OCI-LY7 (cell line): Measurements from ENCODE around the gene ICAM1. TPM values are rescaled to one million over a fixed set of nuclear protein-coding genes. Genes with fewer than 3 reads are reported as not detected.
A peak's percentile ranks its signal among the peaks of the same experiment; 100 is the strongest.

Source experiments
- BruUV-seq: library from RNA; stranded (reverse); fragments of 400-500 nt; replicated peaks from 2 replicates; lab custom pipeline; 2021; lab: Mats Ljungman, UMichigan
- CTCF ChIA-PET: fragments of 300-600 bp; sonication (Branson Sonifier 250); formaldehyde crosslinking; loops from one replicate; lab custom pipeline; 2022; ENCODE audit warnings: antibody characterized with exemption; ENCODE audit not compliant: unreplicated experiment; lab: Charles Lee
- POLR2A ChIA-PET: fragments of 300-600 bp; sonication (Branson Sonifier 250); formaldehyde crosslinking; loops from one replicate; lab custom pipeline; 2022; ENCODE audit warnings: antibody characterized with exemption; lab: Charles Lee
- DNase-seq: peaks from one replicate; pipeline ENCODE4 v3.0.0-alpha.2; 2015; ENCODE audit warnings: low spot score
- H2AFZ ChIP-seq: fragments of 200-600 bp; sonication (generic), shearing (Covaris generic); 2 replicates; pipeline ENCODE4 v1.6.1; 2014; ENCODE audit warnings: mild to moderate bottlenecking, antibody characterized with exemption, low read length, moderate library complexity
- H3K27ac ChIP-seq: fragments of 200-600 bp; sonication (generic); 2 replicates; pipeline ENCODE4 v1.5.1; 2014; ENCODE audit warnings: mixed run types, low read depth, mild to moderate bottlenecking, moderate library complexity, low read length, inconsistent platforms; ENCODE audit not compliant: poor library complexity, severe bottlenecking
- H3K36me3 ChIP-seq: fragments of 200-600 bp; sonication (generic); 2 replicates; pipeline ENCODE4 v1.6.1; 2014; ENCODE audit warnings: mild to moderate bottlenecking, antibody characterized with exemption, low read length, moderate library complexity, mixed read lengths; ENCODE audit not compliant: insufficient read depth
- H3K4me1 ChIP-seq: fragments of 200-600 bp; sonication (generic); 2 replicates; pipeline ENCODE4 v1.5.1; 2014; ENCODE audit warnings: mild to moderate bottlenecking, low read length; ENCODE audit not compliant: insufficient read depth, poor library complexity, severe bottlenecking
- H3K4me2 ChIP-seq: fragments of 200-600 bp; sonication (generic); 2 replicates; pipeline ENCODE4 v1.6.1; 2014; ENCODE audit warnings: mild to moderate bottlenecking, low read length
- H3K4me3 ChIP-seq: fragments of 200-600 bp; sonication (generic); 2 replicates; pipeline ENCODE4 v1.5.1; 2014; ENCODE audit warnings: mild to moderate bottlenecking, low read depth, low read length; ENCODE audit not compliant: poor library complexity, severe bottlenecking
- H3K79me2 ChIP-seq: fragments of 200-600 bp; sonication (generic); 2 replicates; pipeline ENCODE4 v1.6.1; 2016; ENCODE audit warnings: low read depth, mild to moderate bottlenecking, low read length, moderate library complexity, mixed read lengths; ENCODE audit not compliant: insufficient read depth
- H3K9me2 ChIP-seq: fragments of 200-600 bp; sonication (generic); 2 replicates; pipeline ENCODE4 v1.6.1; 2016; ENCODE audit warnings: mild to moderate bottlenecking, low read length, mixed read lengths; ENCODE audit not compliant: insufficient read depth
- H3K9me3 ChIP-seq: fragments of 200-600 bp; sonication (generic); 2 replicates; pipeline ENCODE4 v1.6.1; 2014; ENCODE audit warnings: mild to moderate bottlenecking, mixed run types, low read length, mixed read lengths
- H4K20me1 ChIP-seq: fragments of 200-600 bp; sonication (generic); 2 replicates; pipeline ENCODE4 v1.6.1; 2014; ENCODE audit warnings: mild to moderate bottlenecking, antibody characterized with exemption, low read length, moderate library complexity, mixed read lengths; ENCODE audit not compliant: insufficient read depth
- CTCF ChIP-seq: fragments of 200-600 bp; sonication (generic); conservative IDR thresholded peaks from 2 replicates; pipeline ENCODE4 v1.5.1; 2014; ENCODE audit warnings: mild to moderate bottlenecking, antibody characterized with exemption, low read length, moderate library complexity, mixed read lengths
- EZH2phosphoT487 ChIP-seq: fragments of 200-600 bp; sonication (generic); IDR thresholded peaks from 2 replicates; pipeline ENCODE4 v1.6.1; 2018; ENCODE audit warnings: low read depth, borderline replicate concordance, mild to moderate bottlenecking, mixed run types, antibody characterized with exemption, low read length, moderate library complexity, mixed read lengths
- intact Hi-C: fragments of 100-400 bp; cut with micrococcal nuclease; formaldehyde crosslinking; loops from one replicate; pipeline ENCODE4 v1.10.0; 2022; ENCODE audit not compliant: unreplicated experiment
- total RNA-seq, 2 experiments: library from RNA; depleted of rRNA in 1 of 2; stranded (reverse); fragments of >200 nt in 1 of 2; shearing (Covaris generic) in 1 of 2; gene quantifications; 2 replicates each; pipeline ENCODE4 v1.2.3, GENCODE V29; 2014 to 2022

The ICAM1 gene
- total RNA-seq, 2 experiments from 2014 or later = 12.0 to 13.4 TPM

- peaks cover 42% of the 10 kb centered on the region for H3K4me1 ChIP-seq
- H3K36me3 ChIP-seq = peaks cover 51% of the 10 kb centered on the region
- intact Hi-C loops = loop anchor here (5.0 kb wide), 1 partner anchor 35 kb away; no protein-coding TSS in a partner anchor
- H3K4me2 ChIP-seq = peak overlapping the region; percentile 100
- H4K20me1 ChIP-seq = peaks cover 18% of the 10 kb centered on the region
- peak overlapping the region; percentile 54 for H3K27ac ChIP-seq
- TSS peak; percentile 68 for BruUV-seq
- DNase-seq = no peak
- H3K9me3 ChIP-seq = no peaks in the 10 kb centered on the region
- no peaks in the 10 kb centered on the region for H3K9me2 ChIP-seq
- TF ChIP-seq CTCF = no peak
- no peak for TF ChIP-seq EZH2phosphoT487
- ChIA-PET POLR2A (interaction anchor here (0.6 kb wide), 1 partner anchor 114 kb away, joined by 4 read pairs; no protein-coding TSS in a partner anchor), CTCF (no interaction called here)
- H2AFZ ChIP-seq = no peak overlapping the region
- peak overlapping the region; percentile 97 for H3K4me3 ChIP-seq
- H3K79me2 ChIP-seq = peaks cover 33% of the 10 kb centered on the region
Measured at GRCh38 chr19:10252707-10253106, 18.2 kb upstream of the ICAM1 start.

- ChIA-PET POLR2A (interaction anchor here (0.5 to 0.6 kb wide), 2 partner anchors 75 to 140 kb away, joined by 3 to 4 read pairs; no protein-coding TSS in a partner anchor), CTCF (no interaction called here)
- H2AFZ ChIP-seq = no peak overlapping the region
- no peak for DNase-seq
- peak overlapping the region; percentile 100; the same call in 1 of the 2 replicates for H3K4me2 ChIP-seq
- H3K9me2 ChIP-seq = no peaks in the 10 kb centered on the region
- TF ChIP-seq CTCF (no peak), EZH2phosphoT487 (no peak)
- no peak overlapping the region for H3K4me3 ChIP-seq
- intact Hi-C loops = loop anchor here (5.0 kb wide), 1 partner anchor 37 kb away; no protein-coding TSS in a partner anchor
- peaks cover 32% of the 10 kb centered on the region for H3K4me1 ChIP-seq
- no peaks in the 10 kb centered on the region for H3K9me3 ChIP-seq
- H3K79me2 ChIP-seq = peaks cover 33% of the 10 kb centered on the region
- H4K20me1 ChIP-seq = peaks cover 18% of the 10 kb centered on the region
- no peak overlapping the region for H3K27ac ChIP-seq
- peaks cover 65% of the 10 kb centered on the region for H3K36me3 ChIP-seq
- no TSS peak for BruUV-seq
Measured at GRCh38 chr19:10254244-10254643, 16.7 kb upstream of the ICAM1 start.

GRCh38 chr19:10255358-10255757 is 15.6 kb upstream of the ICAM1 start:
- Histone ChIP-seq H3K4me3 (no peak overlapping the region), H3K27ac (no peak overlapping the region), H3K9me2 (no peaks in the 10 kb centered on the region), H3K9me3 (no peaks in the 10 kb centered on the region), H3K4me1 (peaks cover 22% of the 10 kb centered on the region), H3K79me2 (peaks cover 33% of the 10 kb centered on the region), H2AFZ (no peak overlapping the region), H4K20me1 (peaks cover 21% of the 10 kb centered on the region), H3K36me3 (peaks cover 75% of the 10 kb centered on the region), H3K4me2 (no peak overlapping the region)
- no TSS peak for BruUV-seq
- intact Hi-C loops = no loop called here
- no peak for DNase-seq
- POLR2A ChIA-PET = no interaction called here
- TF ChIP-seq EZH2phosphoT487 (no peak), CTCF (no peak)
- CTCF ChIA-PET = no interaction called here
